T-helper 1 cell treated with Interleukin-12 subunit alpha and Interleukin-12 subunit beta and Interleukin-4 antibody, amounts not matched to agents 30 ng/mL and 1 ng/mL, for 36 hours (primary cell): ENCODE data around the gene BICD2. TPM values are rescaled to one million over a fixed set of nuclear protein-coding genes. Genes with fewer than 3 reads are reported as not detected.

Source experiments
- intact Hi-C: fragments of 100-400 bp; cut with micrococcal nuclease; formaldehyde crosslinking; loops from one replicate; pipeline ENCODE4 v1.15.1; 2024
- total RNA-seq: library from RNA; stranded (reverse); gene quantifications from 2 replicates; pipeline ENCODE4 v1.2.3, GENCODE V29; 2022

BICD2 gene
- total RNA-seq, 1 donor from 2014 or later: 27.1 TPM

DNA sequence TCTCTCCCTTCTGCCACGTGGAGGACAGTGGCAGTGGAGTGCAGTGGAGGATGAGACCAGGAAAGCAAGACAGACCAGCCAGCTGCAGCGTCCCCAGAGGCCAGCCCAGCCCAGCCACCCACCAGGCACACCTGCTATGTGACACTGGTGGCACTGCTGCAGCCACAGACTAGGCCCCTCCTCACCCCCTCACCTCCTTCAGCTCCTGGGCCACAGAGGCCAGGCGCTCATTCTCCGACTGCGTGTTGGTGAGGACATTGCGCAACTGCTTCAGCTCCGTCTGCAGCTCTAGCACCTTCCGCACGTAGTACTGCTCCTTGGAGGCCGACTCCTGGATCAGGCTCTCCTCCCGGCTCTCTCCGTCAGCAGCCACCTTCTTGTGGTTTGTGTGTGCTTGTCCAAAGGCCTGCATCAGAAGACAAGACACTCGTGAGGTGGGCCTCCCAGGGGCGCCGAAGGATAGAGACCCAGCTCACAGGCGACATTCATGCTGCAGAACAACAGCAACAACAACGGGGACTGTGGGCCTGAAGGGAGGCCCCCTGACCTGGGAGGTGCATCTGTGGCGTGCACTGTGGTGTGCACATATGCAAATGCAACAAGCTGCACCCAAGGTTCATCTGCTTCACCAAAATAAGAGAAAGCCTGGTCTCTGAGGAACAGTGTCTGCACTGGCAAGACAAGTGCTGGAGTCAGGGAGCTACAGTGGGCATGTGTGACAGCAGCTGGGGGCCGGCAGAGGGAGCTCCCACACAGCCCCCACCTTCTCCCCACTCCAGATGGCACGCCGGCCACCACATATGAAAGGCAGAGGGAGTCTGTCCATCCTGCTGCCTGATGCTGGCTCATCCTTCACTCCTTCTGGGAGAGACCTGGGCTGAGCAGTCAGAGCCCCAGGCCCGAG, 35.5 kb downstream of the BICD2 start:
- intact Hi-C loops: no loop called here

DNA sequence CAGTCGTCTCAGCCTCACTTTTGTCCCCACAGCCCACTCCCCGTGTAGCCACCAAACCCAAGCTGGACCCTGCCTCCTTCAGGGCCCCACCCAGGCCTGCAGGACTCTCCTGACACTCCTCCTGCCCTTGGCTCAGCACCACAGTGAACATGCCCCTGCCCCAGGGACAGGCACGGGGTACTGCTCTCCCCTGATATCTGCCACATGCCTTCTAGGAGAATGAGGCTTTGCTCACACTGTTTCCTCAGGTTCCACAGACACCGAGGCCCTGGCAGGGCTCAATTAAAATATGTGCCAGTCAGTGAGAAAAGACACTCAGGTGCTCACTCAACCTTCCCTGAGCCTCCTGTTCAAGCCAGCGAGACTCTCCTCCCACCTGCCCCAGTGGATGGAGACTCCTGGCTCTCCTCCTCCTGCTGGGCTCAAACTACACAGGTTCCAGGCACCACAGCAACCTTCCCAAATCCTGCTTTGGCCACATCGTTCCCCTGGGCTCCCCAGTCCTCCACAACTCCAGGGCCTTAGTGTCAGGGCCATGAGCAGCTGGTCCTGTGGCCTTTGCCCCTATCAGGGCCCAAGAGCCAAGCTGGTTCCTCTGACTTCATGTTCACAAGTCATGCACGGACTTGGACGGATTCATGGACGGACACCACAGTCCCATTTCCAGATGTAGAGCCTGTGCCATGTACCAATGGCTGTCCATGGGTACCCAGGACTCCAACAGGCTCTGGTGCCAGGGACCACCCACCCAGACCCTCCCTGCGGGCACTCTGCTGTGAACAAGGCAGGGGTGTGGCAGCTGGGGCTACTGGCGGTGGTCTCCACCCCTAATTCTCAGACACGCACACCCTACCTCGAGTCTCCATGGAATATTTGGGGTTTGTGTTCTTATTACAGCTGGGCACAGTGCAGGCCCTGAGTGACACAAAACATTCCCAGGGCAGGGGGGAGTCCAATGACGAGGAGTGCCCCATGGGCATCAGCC, 36.6 kb downstream of the BICD2 start:
- intact Hi-C loops: no loop called here

DNA sequence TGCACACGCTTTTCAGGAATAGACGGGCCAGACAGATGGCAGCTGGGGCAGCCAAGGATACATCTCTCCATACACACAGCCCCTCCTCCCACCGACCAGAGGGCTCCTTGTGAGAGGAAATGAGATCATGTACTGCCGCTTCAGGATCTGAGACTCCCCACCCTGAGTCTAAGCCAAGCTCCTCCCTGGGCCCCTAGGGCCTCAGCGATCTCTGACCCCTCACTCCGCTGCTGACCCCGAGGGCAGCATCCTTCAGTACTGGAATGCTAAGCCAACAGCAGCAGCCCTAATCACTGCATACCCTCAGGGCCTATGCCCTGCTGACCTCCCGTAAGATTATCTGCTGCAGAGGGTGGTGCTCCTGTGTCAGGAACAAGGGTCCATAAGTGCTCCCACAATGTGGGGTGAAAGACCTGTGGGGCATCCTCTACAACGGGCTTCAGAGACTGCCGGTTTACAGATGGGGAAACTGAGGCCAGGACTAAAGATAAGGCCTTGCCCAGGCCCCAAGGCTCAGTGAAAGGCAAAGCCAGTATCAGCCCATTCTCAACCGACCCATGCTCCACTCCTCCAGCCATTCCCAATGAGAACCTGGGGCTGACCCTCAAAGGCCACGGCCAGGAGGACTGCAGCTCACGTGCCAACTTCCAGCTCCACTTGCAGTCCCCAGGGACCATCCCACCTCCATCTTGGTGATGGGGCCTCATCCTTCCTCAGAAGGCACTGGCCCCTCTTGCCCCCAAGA, 37.5 kb downstream of the BICD2 start:
- intact Hi-C loops: no loop called here

DNA sequence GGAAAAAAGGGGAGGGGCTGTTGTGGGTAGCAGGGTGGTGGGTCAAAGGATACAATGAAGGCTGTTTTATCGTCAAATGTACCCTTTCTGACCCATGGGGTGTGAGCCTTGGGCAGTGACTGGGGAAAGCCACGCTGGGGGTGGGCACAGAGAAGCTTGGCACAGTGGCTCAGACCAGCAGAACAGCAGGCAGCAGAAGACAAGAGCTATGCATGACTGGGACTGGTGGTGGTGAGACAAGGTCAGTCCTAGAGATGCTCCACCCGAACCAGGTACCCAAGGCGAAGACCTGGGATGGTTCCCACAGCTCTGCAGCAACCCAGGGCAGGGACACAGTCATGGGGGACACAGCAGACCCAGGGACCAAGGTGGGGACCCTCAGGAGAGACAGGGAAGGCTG, 38.3 kb downstream of the BICD2 start:
- intact Hi-C loops: no loop called here

DNA sequence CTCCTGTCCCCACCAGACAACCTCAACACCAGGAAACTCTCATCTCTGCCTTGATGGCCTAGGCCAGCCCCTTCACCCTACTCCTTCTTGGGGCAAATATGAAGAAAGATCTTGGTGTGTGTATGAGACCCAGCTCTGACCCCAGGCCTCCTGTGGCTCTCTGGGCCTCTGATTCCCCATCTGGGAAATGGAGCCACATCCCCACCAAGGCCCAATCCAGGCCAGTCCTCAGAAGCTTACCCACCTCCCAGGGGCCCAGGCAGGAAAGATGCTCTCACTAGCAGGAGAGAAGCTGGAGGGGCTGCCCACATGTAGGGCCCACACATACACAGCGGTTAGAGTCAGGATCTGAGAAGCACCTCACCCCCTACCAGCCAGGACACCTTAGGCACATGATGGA, 38.9 kb downstream of the BICD2 start:
- intact Hi-C loops: no loop called here

DNA sequence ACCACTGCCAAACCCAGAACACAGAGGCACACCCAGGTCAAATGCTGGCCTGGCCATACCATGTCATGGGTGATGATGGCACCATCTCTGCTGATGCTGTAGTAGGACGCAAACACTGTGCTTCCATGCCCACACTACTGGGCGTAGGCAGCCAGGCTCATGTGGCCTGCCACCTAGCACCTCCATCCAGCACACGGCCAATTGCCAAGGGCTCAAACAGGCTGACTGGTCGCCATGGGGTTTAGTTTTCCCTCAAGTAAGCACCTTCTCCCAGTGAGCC, 39.4 kb downstream of the BICD2 start:
- intact Hi-C loops: no loop called here

DNA sequence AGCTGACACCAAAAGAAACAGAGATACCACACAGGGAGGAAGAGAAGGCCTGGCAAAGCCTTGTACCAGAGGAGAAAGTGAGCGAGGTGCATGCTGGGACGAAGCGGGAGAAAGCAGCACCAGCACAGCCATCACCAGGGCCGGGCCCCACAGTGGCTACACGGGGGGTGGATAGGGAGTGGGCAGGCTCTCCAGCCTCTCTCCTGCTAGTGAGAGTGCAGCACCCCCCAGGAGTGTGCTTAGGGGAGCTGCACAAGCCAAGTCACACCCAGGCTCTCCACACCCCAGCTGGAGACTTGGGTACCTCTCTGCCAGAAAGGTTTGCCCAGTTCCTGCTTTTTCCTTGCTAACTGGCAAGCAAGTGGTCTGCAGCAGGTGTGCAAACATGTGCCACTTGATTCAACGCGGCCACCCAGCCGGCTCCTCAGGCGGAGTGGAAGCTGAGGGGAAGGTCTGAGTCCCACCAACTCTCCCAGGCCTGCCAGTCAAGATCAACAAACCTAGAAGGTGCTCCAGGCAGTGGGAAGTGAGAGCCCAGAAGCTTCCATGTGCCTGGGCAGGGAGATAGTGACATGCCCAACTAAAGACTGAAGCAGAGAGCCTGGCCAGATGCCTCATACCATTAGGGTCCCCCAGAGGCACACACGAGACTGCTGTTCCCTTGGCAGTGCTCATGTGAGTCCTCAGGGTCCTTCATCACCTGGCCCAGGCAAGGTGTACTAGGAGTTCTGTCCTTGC, 39.9 kb downstream of the BICD2 start:
- intact Hi-C loops: no loop called here

DNA sequence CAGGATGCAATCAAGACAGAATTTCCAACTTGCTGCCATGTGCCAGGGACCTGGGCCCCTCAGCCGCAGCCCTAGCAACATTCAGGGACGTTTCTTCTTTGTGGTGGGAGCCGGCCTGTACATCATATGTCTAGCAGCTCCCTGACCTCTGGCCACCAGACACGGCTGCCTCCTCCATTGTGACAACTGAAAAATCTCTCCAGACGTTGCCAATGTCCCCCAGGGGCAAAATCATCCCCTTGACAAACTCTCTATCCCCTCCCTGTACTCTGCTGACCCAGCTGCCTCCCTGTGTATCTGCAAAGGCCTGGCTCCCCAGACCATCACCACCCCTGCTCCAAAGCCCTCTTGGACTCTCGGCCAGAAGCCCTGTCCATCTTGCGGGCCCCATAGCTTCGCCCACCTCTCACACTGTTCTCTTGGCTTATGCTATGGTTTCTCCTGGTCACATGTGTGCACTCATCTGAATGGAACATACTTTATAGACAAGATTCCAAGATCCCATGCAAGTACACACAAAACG, 40.8 kb downstream of the BICD2 start:
- intact Hi-C loops: no loop called here

DNA sequence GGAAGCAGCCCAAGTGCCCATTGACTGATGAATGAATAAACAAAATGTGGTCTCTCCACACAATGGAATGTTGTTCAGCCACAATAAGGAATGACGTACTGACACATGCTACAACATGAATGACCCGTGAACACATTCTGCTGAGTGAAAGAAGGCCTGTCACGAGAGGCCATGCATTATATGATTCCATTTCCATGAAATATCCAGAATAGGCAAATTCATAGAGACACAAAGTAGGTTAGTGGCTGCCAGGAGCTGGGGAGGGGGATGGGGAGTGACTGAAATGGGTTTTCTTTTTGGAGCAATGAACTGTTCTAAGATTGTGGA, 41.4 kb downstream of the BICD2 start:
- intact Hi-C loops: no loop called here

DNA sequence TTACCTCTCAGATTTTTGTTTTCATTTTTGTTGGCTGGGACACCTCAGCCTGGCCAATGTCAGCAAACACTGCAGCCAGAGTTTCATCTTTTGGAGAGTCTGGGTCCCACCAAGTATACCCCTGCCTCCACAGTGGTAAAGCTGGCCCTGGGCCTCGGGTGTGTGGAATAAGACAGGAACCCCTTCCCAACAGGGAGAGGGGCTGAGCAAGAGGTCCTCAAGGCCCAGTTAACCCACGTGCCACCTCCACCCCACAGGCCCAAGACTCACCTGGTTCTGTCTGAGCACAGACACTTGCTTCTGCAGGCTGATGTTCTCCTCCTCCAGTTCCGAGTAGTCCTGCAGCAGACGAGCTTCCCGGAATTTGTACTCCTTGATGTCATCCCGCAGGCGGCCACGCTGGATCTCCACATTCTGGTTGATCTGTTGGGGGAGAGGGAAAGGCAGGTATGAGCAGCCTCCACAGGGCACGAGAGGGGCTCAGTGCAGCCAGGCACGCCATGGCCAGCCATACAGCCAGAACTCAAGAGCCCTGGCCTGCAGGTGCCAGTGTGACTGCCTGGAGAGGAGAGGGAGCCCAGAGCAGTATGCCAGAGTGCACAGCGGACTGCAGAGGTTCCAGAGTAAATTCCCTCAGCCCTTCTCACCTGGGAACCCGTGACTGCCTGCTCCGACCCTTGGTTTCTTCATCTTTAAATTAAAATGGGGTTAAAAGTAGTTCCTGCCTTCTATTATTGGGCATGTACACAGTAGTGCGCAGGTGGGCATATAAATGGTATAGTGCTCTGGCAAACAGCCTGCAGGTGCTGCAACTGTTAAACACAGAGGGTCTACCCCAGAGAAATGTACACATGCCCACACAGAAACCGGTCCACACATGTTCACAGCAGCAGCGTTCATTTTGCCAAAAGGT, 42.0 kb downstream of the BICD2 start:
- intact Hi-C loops: no loop called here

DNA sequence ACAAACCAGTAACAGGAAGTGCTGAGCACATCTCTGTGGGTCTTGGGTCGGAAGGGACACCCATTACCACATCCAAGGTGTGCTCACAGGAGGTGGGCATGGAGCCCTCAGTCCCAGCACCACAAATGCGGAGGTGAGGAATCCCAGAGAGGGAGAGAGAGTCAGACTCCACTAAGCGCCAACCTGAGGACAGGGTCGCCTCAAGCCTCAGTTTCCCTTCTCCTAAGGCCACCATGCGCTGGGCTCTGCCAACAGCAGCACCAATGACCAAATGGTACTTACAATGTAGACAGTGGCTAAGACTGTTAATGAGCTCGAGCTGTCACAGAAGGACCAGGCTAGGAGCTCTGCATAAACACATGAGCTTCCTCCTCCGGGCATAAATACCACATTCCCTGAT, 43.1 kb downstream of the BICD2 start:
- intact Hi-C loops: no loop called here

DNA sequence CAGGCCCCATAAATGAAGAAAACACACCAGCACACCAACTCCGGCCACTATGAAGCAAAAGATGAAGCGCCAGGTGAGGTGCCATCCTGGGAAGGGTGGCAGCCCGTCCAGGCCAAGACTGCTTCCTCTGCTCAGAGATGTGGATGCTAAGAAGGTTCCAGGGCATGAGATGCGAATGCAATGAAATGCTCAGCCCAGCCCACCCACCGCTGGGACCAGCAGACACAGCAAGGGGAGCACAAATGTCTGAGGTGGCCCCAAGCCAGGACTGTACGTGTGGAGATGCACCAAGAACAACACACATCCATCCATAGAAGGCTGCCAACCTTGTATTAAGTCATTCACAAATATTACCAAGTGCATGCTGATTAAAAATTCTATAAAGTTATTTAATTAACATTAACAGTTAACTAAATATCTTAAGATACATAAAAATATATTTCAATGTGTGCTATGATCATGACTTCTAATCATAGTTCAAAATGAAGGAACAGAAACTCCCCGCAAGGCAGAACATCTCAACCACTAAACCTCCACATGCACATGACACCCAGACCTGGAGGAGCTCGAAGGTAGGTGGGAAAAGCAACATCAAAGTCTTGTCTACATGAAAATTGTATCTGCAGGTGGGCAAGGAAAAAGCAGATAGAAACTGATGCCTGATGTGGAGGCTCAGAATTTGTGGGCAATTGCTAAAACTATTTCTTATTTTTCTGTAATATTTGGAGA, 43.7 kb downstream of the BICD2 start:
- intact Hi-C loops: no loop called here

DNA sequence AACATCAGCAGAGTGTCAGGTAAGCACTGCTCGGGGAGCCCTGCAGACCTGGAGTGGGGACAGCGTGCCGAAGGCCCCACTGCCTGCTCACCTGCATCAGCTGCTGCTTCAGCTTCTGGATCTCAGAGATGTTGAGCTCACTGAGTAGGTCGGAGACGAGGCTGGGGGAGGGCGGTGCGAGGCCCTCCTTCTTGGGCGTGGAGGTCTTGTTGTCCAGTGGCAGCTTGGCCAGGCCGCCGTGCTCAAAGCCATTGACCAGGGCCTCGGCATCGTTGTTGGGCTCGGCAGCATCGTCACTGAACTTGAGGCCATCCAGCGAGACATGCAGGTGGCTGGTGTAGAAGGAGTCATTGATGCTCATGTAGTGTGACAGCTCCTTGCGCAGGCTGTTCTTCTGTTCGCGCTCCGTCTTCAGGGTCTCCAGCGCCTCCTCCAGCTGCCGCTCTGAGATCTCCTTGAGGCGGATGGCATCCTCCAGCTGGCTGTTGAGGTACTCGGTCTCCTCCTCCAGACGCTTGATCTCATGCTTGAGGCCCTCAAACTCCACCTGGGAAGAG, 44.3 kb downstream of the BICD2 start:
- intact Hi-C loops: no loop called here

DNA sequence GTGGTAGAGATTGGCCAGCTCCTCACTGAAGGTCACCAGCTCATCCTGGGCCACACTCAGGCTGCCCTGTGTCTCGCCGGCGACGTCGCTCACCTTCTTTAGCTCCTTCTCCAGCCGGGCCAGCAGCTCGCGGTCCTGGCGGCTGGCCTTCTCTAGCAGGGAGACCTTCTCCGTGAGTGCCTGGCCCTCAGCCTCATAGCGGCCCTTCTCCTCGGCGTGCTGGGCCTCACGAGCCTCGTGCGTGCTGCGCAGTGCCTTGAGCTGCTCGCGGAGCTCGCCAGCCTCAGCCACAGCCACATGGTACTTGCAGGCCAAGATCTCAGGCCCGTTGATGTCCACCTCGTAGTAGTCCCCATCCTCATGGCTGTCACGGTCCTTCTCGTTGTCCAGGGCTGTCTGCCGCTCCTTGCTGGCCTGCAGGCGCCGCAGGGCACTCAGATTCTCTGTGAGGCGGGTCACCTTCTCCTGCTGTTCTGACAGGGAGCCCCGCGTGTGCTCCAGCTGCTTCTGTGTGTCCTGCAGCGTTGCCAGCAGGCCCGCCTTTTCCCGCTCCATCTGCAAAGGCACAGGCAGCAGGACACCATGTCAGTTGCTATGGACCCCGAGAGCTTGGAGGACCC, 45.5 kb downstream of the BICD2 start:
- intact Hi-C loops: no loop called here

DNA sequence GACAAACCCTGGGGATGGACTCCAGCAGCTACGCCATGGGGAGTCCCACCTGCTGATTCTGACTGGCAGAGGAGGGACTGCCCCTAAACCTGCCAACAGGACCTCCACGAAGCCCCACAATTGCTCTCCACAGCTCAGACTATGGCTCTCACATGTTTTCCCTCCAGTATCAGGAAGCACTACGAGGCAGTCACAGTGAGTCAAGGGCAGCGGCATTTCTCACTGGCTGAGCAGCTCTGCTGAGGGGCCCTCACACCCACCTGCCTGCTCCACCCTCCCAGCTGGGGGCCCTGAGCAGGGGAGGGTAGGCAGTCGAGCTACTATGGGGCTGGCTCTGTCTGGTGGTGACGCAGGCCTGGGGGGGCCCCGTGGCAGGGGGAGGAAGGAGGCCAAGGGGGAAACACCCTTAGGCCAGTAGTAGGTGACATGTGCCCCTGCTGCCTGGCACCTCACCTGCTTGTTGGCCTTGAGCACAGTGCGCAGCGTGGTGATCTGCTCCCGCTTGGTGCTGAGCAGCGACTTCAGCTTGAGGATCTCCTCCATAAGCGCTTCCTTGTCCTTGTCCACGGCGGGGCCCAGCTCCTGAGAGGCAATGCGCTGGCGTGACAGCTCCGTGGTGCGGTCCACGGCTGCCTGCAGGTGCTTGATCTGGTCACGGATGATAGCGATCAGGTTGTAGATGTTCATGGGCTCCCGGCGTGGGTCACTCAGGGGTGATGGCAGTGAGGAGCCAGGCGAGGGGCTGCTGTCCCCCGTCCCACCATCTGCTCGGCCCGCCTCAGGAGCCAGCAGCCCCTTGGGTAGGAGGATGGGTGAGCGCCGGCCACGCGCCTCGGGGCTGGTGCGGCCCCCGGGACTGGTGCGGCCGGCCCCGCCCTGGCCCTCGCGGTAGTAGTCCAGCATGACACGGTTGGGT, 46.3 kb downstream of the BICD2 start:
- intact Hi-C loops: no loop called here

DNA sequence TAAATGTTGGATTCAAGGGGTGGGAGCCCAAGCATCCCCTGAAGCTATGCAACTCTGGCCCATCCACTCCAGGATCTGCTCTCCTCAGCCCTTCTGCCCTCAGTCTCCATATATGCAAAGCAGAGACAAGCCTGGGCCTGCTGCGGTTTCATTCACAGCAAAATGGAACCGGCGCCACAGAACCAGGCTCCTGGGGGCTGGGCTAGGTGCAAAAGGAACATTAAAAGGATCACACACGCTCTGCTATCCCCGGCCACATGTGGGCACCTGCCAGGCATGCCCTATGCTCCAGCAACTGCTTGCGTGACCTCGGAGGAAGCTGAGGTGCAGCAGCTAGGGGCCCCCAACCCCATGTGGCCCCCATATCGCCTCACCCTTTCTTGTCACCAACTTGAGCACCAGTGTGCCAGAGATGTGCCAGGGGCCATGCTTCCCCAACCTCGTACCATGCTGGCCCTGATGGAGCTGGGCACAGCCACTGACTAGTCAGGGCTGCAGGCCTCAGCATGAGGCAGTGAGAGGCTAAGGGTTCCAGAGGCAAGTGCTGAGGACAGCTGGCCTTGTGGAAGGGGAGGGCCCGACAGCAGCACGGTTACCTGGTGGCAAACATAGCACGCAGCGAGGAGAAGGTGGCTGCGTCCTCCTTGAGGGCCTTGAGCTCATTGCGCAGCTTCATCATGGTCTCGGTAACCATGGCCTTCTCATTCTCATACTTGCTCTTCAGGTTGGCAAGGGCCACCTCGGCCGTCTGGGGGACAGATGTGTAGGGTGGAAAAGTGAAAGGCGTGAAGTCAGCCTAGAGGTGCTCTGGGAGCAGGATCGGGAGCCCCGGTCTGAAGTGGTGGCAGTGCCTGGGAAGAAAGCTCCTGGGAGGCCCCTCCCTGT, 47.2 kb downstream of the BICD2 start:
- intact Hi-C loops: no loop called here
